Right hindlimb (tissue), 1 donor: ENCODE data around the gene FCRL3.
"Not testable (repeated sequence)": the region's sequence is repeated elsewhere in the genome, so short reads cannot be mapped to it uniquely, and the experiment has no call there.

Experiments used
- DNase-seq: peaks from one replicate; pipeline ENCODE4 v3.0.0-alpha.2; 2018

FCRL3 gene, protein sequence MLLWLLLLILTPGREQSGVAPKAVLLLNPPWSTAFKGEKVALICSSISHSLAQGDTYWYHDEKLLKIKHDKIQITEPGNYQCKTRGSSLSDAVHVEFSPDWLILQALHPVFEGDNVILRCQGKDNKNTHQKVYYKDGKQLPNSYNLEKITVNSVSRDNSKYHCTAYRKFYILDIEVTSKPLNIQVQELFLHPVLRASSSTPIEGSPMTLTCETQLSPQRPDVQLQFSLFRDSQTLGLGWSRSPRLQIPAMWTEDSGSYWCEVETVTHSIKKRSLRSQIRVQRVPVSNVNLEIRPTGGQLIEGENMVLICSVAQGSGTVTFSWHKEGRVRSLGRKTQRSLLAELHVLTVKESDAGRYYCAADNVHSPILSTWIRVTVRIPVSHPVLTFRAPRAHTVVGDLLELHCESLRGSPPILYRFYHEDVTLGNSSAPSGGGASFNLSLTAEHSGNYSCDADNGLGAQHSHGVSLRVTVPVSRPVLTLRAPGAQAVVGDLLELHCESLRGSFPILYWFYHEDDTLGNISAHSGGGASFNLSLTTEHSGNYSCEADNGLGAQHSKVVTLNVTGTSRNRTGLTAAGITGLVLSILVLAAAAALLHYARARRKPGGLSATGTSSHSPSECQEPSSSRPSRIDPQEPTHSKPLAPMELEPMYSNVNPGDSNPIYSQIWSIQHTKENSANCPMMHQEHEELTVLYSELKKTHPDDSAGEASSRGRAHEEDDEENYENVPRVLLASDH

DNA sequence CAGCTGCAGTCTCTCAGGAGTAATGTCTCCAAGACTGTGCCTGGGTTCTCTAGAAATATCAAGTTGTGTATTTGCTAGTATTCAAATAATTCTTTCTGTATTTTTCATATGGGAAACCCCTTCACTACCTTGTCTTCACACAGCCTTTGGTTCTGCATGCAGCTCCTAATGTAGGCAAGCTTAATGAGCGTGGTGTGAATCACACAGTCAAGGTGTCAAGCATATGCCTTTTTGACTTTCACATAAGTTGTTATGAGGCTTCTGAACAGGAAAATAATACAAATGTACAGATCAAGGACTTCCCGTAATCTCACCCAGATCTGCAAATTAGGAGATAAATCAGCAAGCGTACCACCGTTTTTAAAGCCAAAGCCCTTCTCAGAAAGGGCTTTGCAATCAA lies at the start of gene FCRL3:
Gene FCRL3, minus strand, starts transcription at position 38 of the 400 bp plus-strand sequence. CDS start 280 bp downstream, outside the sequence.
- DNase-seq: no peak

DNA sequence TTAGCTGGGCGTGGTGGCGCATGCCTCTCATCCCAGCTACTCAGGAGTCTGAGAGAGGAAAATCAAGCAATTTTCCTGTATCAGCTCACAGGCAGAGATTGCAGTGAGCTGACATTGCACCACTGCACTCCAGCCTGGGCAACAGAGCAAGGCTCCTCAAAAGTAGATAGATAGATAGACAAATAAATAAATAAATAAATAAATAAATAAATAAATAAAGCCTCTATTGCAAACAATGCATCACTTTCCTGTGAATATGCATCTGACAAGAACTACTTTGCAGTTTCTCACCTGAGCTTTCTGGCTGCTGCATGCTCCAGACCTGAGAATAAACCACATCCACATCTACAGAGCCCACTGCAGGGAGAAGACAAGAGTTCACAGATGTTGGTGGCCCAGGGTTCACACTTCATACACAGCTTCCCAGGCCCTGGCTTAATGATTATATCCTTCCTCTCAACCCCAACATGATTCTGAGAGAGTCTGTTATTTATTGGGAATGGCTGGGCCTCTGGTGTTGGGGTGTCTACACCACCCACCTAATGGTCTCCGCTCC lies 47.8 kb upstream of the FCRL3 start:
- DNase-seq: no peak

DNA sequence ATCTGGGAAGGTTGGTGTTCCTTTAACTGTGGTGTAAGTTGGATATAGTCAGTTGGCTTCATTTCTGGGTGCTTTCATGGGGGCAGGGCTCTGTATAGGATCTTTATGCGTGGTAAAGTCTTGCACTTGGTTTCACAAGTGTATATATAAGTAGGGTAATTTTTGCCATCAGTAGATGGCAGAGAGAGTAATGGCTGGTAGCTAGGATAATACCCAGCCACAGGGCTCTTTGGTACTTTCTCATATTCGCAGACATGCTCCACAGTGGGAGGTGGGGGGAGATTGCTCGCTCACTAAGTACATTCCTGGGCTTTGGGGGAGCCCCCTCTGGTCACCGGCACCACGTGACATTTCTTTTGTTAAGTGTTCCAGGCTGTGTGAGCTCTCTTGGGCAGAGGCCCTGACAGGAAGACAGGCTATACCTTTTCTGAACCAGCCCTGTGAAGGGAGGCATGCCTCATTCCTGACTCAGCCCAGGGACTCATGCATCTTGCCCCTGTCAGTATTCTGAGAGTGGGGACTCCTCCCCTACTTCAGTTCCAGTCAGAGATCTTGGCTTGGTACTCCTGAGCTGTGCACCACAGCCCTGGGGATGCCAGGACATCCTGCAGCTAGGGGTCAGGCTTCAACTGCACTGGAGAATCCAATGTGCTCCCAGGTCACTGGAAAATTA lies 38.8 kb upstream of the FCRL3 start:
- DNase-seq: no peak

DNA sequence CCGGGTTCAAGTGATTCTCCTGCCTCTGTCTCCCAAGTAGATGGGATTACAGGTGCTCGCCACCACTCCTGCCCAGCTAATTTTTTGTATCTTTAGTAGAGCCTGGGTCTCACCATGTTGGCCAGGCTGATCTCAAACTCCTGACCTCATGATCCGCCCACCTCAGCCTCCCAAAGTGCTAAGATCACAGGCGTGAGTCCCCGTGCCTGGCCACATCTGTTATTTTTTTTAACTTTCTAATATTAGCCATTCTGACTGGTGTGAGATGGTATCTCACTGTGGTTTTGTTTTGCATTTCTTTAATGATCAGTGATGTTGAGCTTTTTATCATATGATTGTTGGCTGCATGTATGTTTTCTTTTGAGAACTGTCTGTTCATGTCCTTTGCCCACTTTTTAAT lies 35.4 kb upstream of the FCRL3 start:
- not testable (repeated sequence) for DNase-seq

DNA sequence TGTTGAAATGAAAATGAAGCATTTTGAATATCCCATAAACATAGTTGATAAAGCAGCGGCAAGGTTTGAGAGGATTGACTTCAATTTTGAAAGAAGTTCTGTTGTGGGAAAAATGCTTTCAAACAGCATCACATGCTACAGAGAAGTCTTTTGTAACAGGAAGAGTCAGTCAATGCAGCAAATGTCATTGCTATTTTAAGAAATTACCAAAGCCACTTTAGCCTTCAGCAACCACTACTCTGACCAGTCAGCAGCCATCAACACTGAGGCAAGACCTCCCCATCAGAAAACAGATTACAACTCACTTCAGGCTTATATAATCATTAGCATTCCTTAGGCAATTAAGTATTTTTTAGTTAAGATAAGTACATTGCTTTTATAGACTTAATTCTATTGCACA lies 33.8 kb upstream of the FCRL3 start:
- DNase-seq: no peak

DNA sequence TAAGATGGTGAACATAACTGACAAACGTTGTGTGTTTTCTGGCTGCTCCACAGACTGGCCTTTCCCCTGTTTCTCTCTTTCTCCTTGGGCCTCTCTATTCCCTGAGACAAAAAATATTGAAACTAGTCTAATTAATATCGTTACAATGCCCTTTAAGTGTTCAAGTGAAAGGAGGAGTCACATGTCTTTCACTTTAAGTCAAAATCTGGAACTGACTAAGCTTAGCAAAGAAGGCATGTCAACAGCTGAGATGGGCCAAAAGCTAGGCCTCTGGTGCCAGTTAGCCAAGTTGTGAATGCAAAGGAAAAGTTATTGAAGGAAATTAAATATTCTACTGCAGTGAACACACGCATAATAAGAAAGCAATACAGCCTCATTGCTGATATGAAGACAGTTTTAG lies 32.2 kb upstream of the FCRL3 start:
- DNase-seq: no peak

DNA sequence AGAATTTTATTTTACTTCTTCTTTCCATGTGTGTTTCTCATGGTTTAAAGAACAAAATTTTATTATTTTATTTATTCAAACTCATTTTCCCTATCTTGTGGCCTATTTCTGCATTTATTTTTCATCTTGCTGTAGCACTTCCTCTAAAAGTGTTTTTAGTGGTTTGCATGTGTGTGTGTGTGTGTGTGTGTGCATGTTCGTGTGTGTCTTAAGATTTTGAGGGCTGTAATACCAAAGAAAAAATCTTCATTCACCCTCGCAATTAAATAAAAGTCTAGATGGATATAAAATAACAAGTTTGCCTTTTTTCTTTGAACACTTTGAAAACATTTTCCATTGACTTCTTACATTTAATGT lies 24.6 kb upstream of the FCRL3 start:
- DNase-seq: no peak

DNA sequence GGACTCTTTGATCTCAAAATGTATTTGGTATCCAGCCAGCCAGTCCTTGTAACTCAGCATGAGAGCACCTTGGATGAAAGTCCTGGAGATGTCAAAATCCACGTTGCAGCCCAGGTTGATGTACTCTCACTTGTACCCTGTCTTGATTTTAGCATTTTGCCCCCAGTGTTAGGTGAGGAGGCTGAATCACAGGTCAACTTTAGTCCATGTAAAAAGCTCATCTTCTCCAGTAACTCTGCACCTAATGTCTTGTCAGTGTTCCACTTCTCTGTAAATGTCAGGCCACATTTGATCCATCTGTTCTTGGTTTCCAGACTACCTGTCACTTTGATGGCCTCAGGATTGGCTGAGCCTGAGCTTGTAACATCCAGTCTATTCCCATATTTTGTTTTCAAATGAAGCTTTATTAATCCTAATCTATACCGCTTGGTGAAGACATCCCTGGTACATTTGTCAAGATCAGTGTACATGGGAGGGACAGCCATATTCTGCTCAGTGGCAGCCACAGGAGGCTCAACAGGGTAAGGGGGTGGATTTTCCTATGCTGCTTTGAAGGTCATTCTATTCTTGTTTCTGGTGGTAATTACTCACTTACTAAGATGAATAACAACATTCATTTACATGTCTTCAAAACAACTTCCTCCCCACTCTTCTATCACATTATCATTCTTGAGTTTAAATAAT lies 24.1 kb upstream of the FCRL3 start:
- DNase-seq: no peak

DNA sequence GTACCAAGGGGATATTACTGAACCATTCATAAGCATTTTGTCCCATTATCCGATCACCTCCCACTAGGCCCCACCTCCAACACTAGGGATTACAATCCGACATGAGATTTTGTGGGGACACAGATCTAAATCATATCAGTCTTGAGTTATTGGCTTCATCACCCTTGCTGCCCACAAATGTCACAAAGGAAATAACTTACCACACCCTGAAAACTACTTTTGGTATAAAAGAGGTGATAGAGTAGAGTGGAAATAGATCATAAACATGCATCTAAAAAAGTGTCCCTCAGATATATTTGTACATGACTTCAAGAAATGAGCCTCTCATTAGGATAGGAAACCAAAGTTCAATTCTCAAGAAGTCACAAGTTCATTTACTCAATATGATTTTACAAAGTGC lies 22.6 kb upstream of the FCRL3 start:
- DNase-seq: no peak

DNA sequence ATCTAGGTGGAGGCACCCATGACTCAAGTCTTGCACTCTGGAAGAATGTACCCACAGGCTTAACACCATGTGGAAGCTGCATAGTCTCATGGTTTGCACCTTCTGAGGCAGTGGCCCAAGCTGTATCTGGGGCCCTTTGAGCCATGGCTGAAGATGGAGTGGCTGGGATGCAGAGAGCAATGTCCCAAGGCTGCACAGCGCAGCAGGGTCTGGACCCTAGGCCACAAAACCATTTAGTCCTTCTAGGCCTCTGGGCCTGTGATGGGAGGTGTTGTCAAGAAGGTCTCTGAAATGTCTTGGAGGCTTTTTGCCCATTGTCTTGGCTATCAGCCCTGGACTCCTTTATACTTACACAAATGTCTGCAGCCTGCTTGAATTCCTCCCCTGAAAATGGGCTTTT lies 21.4 kb upstream of the FCRL3 start:
- DNase-seq: no peak

DNA sequence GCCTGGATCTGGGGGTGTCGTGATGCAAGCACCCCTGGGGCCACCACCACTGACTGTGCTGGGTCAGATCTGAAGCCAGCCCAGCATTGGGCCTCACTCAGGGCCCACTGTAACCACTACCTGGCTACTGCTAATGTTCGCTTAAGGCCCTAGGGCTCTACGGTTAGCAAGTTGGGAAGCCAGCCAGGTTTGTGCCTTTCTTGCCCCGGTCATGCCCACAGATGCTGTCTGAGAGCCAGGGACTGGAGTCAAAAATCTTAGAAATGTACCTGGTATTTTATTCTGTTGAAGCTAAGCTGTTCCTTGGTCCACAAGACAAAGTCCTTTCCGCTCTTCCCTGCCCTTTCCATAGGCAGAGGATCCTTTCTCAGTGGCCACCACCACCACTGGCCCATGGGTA lies 15.2 kb upstream of the FCRL3 start:
- DNase-seq: no peak

DNA sequence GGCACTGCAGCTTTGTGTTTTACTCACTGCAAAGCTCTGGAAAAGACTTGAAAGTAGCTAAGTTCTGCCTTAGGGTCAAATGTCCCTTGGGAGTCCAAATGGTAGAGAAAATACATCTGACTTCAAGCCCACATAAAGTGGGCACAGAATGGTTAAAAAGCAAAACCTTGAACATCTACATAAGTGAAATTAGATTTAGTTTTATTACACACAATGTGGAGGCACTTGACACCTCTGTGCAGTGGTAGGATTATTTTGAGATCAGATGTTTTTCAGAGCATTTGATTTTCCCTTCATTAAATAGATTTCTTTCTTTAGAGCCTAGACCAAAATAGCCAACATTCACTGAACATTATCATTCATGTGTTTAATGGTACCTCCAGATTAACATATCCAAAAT lies 11.2 kb upstream of the FCRL3 start:
- DNase-seq: no peak

DNA sequence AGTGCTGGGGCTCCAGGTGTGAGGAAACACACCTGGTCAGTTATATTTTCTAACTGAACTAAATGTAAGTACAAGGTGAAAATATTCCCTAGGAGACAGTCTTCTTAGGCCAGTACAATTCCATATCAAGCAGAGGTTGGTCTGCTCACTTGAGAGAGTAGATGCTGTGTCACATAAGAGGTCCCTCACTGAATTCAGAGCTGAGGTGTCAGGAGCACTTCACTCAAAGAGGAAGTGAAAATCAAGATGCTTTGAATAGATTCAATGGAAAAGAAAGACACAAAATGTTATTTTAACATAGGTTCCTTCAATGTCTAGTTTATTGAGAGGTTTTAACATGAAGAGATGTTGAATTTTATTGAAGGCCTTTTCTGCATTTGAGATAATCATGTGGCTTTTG lies 4.3 kb upstream of the FCRL3 start:
- DNase-seq: no peak

DNA sequence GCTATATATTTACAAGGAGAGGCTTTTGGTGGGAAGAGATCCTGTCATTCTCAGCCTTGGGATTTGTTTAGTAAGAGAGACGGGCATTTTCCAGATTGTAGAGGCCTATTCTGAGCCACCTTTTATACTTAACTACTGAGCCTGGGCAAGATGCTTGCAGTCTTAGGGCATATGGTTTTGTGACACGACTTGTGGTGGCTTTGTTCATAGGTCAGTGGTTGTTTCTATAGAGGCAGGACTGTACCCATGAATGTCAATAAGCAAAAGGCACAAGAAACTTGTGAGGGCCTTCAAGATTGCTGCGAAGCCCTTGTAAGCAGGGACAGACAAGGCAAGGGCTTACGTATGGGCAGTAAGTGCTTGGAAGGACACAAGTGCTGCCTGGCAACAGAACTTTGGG lies 3.4 kb upstream of the FCRL3 start:
- DNase-seq: no peak

DNA sequence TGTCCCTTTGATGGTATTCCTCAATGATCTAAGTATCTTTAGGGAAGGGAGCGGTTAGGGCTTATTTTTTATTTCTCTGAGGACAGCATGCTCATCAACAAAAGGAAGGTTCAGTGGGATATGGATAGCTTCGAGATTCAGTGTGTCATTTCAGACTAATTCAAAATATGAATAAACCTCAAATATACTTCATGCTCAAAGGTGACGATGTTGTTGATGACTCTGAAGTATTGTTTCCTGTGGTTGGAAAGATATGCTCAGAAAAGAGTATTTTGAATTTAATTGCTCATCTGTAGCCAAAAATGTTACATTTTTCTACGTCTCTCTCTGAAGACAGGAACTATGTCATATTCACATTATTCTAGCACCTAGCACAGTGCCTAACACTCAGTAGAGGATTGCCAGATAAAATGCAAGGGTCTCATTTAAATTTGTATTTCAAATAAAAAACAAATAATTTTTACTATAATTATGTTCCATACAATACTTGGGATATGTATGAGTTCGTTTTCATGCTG lies 1.8 kb upstream of the FCRL3 start:
- DNase-seq: no peak

DNA sequence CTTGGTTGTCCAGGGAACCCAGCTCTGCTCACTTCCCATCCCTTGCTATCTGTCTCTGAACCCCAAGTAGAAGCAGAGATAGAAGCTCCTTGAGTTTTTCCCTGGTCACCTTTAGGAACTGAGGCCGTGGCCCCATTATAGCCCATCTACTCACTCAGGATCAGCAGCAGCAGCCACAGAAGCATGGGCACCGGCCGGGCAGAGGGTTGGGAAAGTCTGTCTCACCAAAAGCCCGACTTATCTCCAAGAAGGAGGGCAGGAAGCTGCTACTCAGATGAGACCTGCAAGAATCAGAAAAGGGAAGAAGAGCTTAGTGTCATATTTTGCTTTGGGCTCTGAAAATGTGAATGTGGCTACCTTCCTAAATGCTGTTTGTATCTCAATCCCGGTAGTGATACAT lies 264 bp downstream of the FCRL3 start:
- no peak for DNase-seq

DNA sequence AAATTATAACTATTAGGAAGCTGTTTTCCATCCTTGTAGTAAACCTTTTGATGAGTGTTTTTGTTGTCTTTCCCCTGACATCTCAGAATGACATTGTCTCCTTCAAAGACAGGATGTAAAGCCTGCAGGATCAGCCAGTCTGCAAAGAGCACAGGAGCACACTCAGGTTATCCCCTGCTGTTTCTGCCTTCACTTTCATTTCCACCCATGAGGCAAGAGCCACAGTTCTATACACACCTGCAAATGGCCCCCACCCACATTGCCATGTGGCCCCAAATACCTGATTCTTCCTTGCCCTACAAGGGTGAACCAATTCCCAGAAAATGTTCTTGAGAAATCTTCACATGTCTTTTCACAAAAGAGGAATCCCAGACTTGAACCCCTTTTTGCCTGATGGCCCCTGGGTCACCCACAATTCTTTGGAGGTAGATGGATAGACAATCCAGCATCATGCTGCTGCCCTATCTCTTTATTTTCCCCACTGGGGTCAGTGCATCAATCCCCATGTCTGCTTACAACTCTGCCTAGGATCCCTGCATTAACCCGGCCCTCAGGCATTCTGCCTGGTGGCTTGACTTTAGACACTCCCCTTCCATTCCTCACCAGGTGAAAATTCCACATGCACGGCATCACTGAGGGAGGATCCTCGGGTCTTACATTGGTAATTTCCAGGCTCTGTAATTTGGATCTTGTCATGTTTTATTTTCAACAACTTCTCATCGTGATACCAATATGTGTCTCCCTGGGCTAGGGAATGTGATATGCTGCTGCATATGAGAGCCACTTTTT lies 2.6 kb downstream of the FCRL3 start:
- DNase-seq: no peak

DNA sequence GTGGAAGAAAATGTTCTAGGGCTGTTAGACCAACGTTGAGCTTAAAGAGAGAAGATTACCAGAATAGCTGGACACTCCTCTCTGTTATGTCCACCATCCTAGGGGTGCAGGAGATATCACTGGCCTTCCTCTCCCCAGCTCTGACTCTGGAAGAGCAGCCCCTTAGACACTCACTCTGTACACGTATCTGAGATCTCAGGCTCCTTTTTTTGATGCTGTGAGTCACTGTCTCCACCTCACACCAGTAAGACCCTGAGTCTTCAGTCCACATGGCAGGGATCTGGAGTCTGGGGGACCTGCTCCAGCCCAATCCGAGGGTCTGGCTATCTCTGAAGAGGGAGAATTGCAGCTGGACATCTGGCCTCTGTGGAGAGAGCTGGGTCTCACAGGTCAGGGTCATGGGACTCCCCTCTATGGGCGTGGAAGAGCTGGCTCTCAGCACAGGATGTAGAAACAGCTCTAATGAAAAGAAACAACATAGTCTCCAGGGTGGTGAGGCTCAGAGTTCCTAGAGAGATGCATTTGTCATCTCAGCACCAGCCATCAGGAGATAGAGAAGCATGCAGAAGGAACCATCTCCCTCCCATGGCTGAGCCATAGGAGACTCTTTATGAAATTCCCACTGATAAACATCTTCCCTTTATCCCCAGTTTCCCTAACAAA lies 3.5 kb downstream of the FCRL3 start:
- no peak for DNase-seq

DNA sequence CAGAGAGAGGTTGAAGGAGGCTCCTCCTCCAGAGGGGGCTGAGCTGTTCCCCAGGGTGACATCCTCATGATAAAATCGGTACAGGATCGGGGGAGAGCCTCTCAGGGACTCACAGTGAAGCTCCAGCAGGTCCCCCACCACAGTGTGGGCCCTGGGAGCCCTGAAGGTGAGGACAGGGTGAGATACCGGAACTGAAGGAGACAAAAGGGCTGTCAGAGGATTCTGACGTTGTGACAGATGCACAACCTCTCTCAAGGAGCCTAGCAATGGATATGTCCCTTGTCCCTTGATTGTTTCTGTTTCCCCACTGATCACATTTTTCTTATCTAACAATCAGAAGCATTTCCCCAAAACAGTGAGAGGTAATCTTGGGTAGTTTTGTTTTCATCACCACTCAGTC lies 5.2 kb downstream of the FCRL3 start:
- DNase-seq: no peak

DNA sequence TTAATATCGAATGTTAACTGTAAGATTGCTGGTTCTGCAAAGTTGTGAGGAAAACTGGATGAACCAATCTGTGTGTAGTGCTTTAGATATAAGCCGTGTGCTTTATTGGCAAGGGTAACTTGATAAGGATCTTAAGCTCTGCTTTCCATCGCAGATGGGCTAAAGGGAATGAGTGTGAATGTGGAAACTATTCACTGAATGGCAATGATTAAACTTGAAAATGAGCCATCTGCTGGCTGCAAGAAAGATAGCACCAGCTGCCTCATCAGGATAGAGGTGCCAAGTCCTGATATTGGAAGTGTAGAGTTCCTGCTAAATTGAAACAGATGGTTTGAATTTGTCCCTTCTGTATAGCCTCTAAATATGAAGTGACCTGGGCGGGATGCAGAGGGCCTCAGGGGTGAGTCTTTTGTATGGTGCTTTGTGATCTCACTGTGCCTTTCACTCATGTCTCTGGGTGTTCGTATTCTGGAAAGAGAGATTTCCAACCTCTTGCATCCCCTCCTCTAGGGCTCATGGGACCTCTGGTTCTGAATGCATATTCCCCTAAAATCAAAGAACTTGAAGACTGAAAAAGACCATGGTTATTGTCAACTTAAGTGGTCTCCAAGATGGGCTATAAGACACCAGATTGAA lies 9.2 kb downstream of the FCRL3 start:
- DNase-seq: no peak
